Psoas muscle (tissue), 8 donors: ENCODE measurements around the gene SEPHS1. TPM values are rescaled to one million over a fixed set of nuclear protein-coding genes. Genes with fewer than 3 reads are reported as not detected.

ENCODE experiments used
- ATAC-seq, 4 donors: fragments of 200-7000 bp; cut with Tn5 transposase; one replicate each; pipeline ENCODE4 v1.9.1; 2020; ENCODE audit warnings: moderate library complexity in 3 of 4, mild to moderate bottlenecking in 2 of 4
- DNase-seq, 2 donors: peaks; one replicate each; pipeline ENCODE4 v3.0.0-alpha.2; 2020
- H3K27ac ChIP-seq: fragments of 200-600 bp; one replicate; pipeline ENCODE4 v1.8.0; 2022
- H3K27me3 ChIP-seq, 3 donors: fragments of 200-600 bp in 1 of 3; one replicate each; pipeline versions ENCODE4 v1.6.1 to v1.8.0; 2013 to 2022; ENCODE audit warnings: low read length in 2 of 3, mild to moderate bottlenecking in 2 of 3, moderate library complexity in 1 of 3; ENCODE audit not compliant: insufficient read depth in 3 of 3
- H3K36me3 ChIP-seq, 2 donors: fragments of 200-600 bp in 1 of 2; one replicate each; pipeline versions ENCODE4 v1.6.1 to v1.8.0; 2013 to 2022; ENCODE audit warnings: low read depth in 1 of 2, mild to moderate bottlenecking in 1 of 2, moderate library complexity in 1 of 2; ENCODE audit not compliant: insufficient read depth in 1 of 2
- H3K4me1 ChIP-seq: fragments of 200-600 bp; one replicate; pipeline ENCODE4 v1.8.0; 2022
- H3K4me3 ChIP-seq: fragments of 200-600 bp; one replicate; pipeline ENCODE4 v1.8.0; 2022; ENCODE audit warnings: mild to moderate bottlenecking
- H3K9me3 ChIP-seq: fragments of 200-600 bp; one replicate; pipeline ENCODE4 v1.8.0; 2022
- WGBS, 3 donors: extraction: QIAGEN DNeasy Blood & Tissue Kit; methylation state at CpG; one replicate each; pipeline versions ENCODE4 v1.1.6 to v1.1.7; 2013; 5-methylcytosine and 5-hydroxymethylcytosine counted together
- intact Hi-C, 2 donors: fragments of 100-400 bp; cut with DNase I; formaldehyde crosslinking; loops; one replicate each; pipeline versions ENCODE4 v1.11.0 to v1.14.2; 2022
- polyA plus RNA-seq, 3 donors: library from polyadenylated mRNA; stranded (reverse); fragments of 200-250 nt; gene quantifications; one replicate each; pipeline ENCODE4 v1.2.3, GENCODE V29; 2013
- total RNA-seq, 4 donors: library from RNA; stranded (reverse); fragmentation: NEBNext Ultra II Directional in 2 of 4; extraction: Animal tissue kit (Norgen Biotek cat#: 25700) in 2 of 4; gene quantifications; one replicate each; pipeline versions ENCODE4 v1.2.1 to v1.2.4, GENCODE V29; 2021 to 2023
- TF ChIP-seq, protein P1 (sequence below): fragments of 200-600 bp; IDR thresholded peaks from one replicate; pipeline ENCODE4 v1.8.0; 2022; ENCODE audit warnings: antibody characterized with exemption
- donor health status: healthy with polysubstance abuse.
- donor health status: DM: no; HTN: no; CAD: no; lungs with moderate emphysema.
- donor health status: Bipolar disorder and iron deficiency.
- donor health status: healthy.
- donor health status: DM: yes; HTN: yes; CAD: no.
- donor health status: DM: no; HTN: no; CAD: no.
- donor health status: DM: no; HTN: no; CAD: no.
- donor health status: DM: yes; HTN: yes; CAD: no.

The SEPHS1 gene
- total and polyA plus RNA-seq, 7 donors: 25.1 to 61.0 (median 27.1) TPM

- DNase-seq (peak in 1 of 2 donors; percentile 12), ATAC-seq (no peak)
- 85 to 94% (median 91%) methylated on average over 3 of the region's 3 CpGs for WGBS, 3 donors
- Histone ChIP-seq H3K4me3 (no peak overlapping the region), H3K9me3 (no peaks in the 10 kb centered on the region), H3K36me3 (peaks cover 5 to 95% of the 10 kb centered on the region in 2 donors), H3K27ac (no peak overlapping the region), H3K27me3 (no peaks in the 10 kb centered on the region), H3K4me1 (peaks cover 7% of the 10 kb centered on the region)
- intact Hi-C loops: no loop called here
- TF ChIP-seq, protein P1, sequence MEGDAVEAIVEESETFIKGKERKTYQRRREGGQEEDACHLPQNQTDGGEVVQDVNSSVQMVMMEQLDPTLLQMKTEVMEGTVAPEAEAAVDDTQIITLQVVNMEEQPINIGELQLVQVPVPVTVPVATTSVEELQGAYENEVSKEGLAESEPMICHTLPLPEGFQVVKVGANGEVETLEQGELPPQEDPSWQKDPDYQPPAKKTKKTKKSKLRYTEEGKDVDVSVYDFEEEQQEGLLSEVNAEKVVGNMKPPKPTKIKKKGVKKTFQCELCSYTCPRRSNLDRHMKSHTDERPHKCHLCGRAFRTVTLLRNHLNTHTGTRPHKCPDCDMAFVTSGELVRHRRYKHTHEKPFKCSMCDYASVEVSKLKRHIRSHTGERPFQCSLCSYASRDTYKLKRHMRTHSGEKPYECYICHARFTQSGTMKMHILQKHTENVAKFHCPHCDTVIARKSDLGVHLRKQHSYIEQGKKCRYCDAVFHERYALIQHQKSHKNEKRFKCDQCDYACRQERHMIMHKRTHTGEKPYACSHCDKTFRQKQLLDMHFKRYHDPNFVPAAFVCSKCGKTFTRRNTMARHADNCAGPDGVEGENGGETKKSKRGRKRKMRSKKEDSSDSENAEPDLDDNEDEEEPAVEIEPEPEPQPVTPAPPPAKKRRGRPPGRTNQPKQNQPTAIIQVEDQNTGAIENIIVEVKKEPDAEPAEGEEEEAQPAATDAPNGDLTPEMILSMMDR: no peak
Measured at GRCh38 chr10:13329565-13329964, 18.5 kb downstream of the SEPHS1 start.

- H3K36me3 ChIP-seq: peaks cover 5 to 95% of the 10 kb centered on the region in 2 donors
- H3K4me1 ChIP-seq: peaks cover 7% of the 10 kb centered on the region
- no peak for ATAC-seq
- TF ChIP-seq, protein P1: no peak
- H3K27ac ChIP-seq: no peak overlapping the region
- no peaks in the 10 kb centered on the region for H3K9me3 ChIP-seq
- peak in 1 of 2 donors; percentile 25 for DNase-seq
- no peak overlapping the region for H3K4me3 ChIP-seq
- intact Hi-C loops: no loop called here
- H3K27me3 ChIP-seq: no peaks in the 10 kb centered on the region
- WGBS, 3 donors: 68 to 85% (median 81%) methylated on average over 10 of the region's 10 CpGs
Measured at GRCh38 chr10:13328613-13329012, 19.5 kb downstream of the SEPHS1 start.

DNA sequence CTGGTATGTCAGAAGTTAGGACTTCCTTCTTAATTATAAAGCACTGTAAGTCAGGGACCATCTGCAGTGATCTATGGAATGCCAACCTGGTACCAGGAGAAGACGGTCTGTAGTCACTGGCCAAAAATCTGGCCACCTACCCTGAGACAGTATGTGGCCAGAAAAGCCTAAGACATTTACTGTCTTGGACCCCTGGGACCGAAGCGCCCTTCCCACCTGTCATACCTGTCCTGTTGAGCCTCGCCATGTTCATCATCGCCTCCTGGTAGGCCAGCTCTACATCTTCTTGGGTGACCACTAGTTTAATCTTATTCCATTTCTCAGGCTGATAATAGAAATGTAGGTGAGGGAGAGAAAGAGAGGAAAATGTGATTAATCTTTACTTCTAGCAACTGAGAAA, 20.0 kb downstream of the SEPHS1 start:
- no peak for ATAC-seq
- peak in 1 of 2 donors; percentile 19 for DNase-seq
- H3K4me1 ChIP-seq: peaks cover 7% of the 10 kb centered on the region
- no peak overlapping the region for H3K4me3 ChIP-seq
- TF ChIP-seq, protein P1: no peak
- H3K9me3 ChIP-seq: no peaks in the 10 kb centered on the region
- H3K27me3 ChIP-seq: no peaks in the 10 kb centered on the region
- H3K36me3 ChIP-seq: peaks cover 5 to 95% of the 10 kb centered on the region in 2 donors
- 88 to 90% (median 90%) methylated on average over 5 of the region's 5 CpGs for WGBS, 3 donors
- no peak overlapping the region for H3K27ac ChIP-seq
- intact Hi-C loops: no loop called here

DNA sequence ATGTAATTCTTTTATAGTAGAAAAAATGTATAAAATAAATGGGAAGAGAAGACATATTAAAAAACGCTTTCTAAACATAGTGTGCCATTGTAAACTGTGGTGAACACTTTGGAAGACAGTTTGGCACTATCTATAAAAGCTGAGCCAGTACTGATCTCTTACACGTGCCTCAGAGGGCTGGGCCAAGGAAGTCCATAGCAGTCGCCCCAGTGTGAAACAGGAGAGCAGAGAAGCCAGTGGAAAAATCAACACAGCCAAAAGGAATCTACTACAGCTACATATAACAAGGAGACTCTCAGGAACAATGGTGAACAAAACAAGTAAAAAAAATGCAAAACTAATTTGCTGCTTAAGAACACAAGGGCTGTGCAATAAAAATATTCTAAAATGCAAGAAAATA, 20.6 kb downstream of the SEPHS1 start:
- intact Hi-C loops: no loop called here
- peaks cover 7% of the 10 kb centered on the region for H3K4me1 ChIP-seq
- no peaks in the 10 kb centered on the region for H3K27me3 ChIP-seq
- no peak overlapping the region for H3K27ac ChIP-seq
- peak in 1 of 2 donors; percentile 48 for DNase-seq
- no peak overlapping the region for H3K4me3 ChIP-seq
- H3K36me3 ChIP-seq: peaks cover 5 to 95% of the 10 kb centered on the region in 2 donors
- ATAC-seq: peak; percentile 39 to 98 (median 60)
- no peaks in the 10 kb centered on the region for H3K9me3 ChIP-seq
- WGBS, 3 donors: 15 to 20% (median 19%) methylated on average over 3 of the region's 3 CpGs
- TF ChIP-seq, protein P1: no peak

GRCh38 chr10:13322615-13323148, 25.4 kb downstream of the SEPHS1 start:
- ATAC-seq (no peak), DNase-seq (no peak)
- intact Hi-C loops: no loop called here
- no peak overlapping the region for H3K27ac ChIP-seq
- TF ChIP-seq, protein P1: no peak
- H3K36me3 ChIP-seq: peaks cover 2 to 95% of the 10 kb centered on the region in 2 donors
- H3K4me1 ChIP-seq: peaks cover 3% of the 10 kb centered on the region
- H3K9me3 ChIP-seq: no peaks in the 10 kb centered on the region
- no peak overlapping the region for H3K4me3 ChIP-seq
- no peaks in the 10 kb centered on the region for H3K27me3 ChIP-seq
- 93 to 96% (median 95%) methylated on average over 24 of the region's 24 CpGs for WGBS, 3 donors
